OCI-M2 (cell line): ENCODE data around the gene CTNND2.

ENCODE experiments used
- DNase-seq: peaks from one replicate; lab custom pipeline; 2025; ENCODE audit not compliant: unreplicated experiment; lab: John Stamatoyannopoulos, UW

The CTNND2 gene

GRCh38 chr5:11528720-11529119 is 375.5 kb downstream of the CTNND2 start:
- DNase-seq = no peak

- no peak for DNase-seq
Measured at GRCh38 chr5:11527652-11528349, 376.4 kb downstream of the CTNND2 start.

- no peak for DNase-seq
Measured at GRCh38 chr5:11525020-11525419, 379.2 kb downstream of the CTNND2 start.

- no peak for DNase-seq
Measured at GRCh38 chr5:11524188-11524587, 380.1 kb downstream of the CTNND2 start.

- no peak for DNase-seq
Measured at GRCh38 chr5:11522796-11523195, 381.4 kb downstream of the CTNND2 start.

- no peak for DNase-seq
Measured at GRCh38 chr5:11520241-11520930, 383.9 kb downstream of the CTNND2 start.

GRCh38 chr5:11519236-11519635 is 385.0 kb downstream of the CTNND2 start:
- DNase-seq = no peak

- no peak for DNase-seq
Measured at GRCh38 chr5:11518676-11519075, 385.6 kb downstream of the CTNND2 start.

GRCh38 chr5:11514705-11515432 is 389.4 kb downstream of the CTNND2 start:
- no peak for DNase-seq

- DNase-seq = no peak
Measured at GRCh38 chr5:11511878-11512277, 392.4 kb downstream of the CTNND2 start.

GRCh38 chr5:11510889-11511288 is 393.4 kb downstream of the CTNND2 start:
- no peak for DNase-seq

- DNase-seq = no peak
Measured at GRCh38 chr5:11509793-11510192, 394.5 kb downstream of the CTNND2 start.

GRCh38 chr5:11507156-11507910 is 396.9 kb downstream of the CTNND2 start:
- no peak for DNase-seq

- no peak for DNase-seq
Measured at GRCh38 chr5:11504886-11505193, 399.4 kb downstream of the CTNND2 start.

GRCh38 chr5:11504065-11504885 is 400.0 kb downstream of the CTNND2 start:
- DNase-seq = no peak

- no peak for DNase-seq
Measured at GRCh38 chr5:11502783-11503182, 401.5 kb downstream of the CTNND2 start.

- DNase-seq = no peak
Measured at GRCh38 chr5:11497651-11498050, 406.6 kb downstream of the CTNND2 start.

- no peak for DNase-seq
Measured at GRCh38 chr5:11496137-11496719, 408.0 kb downstream of the CTNND2 start.

GRCh38 chr5:11494340-11494739 is 409.9 kb downstream of the CTNND2 start:
- no peak for DNase-seq

GRCh38 chr5:11491404-11492075 is 412.7 kb downstream of the CTNND2 start:
- no peak for DNase-seq
